GM18907 (cell line): ENCODE results near the gene GSDME.
"Not testable (repeated sequence)": the region's sequence is repeated elsewhere in the genome, so short reads cannot be mapped to it uniquely, and the experiment has no call there.

Experiments used
- ATAC-seq: cut with Tn5 transposase; IDR thresholded peaks from one replicate; pipeline ENCODE4 v1.9.1; 2021; ENCODE audit warnings: mild to moderate bottlenecking, moderate library complexity; ENCODE audit not compliant: unreplicated experiment

The GSDME gene

GRCh38 chr7:24757353-24758275, at the start of gene GSDME:
Gene GSDME (minus strand): TSS chr7:24757464. CDS start chr7:24749774, 7,690 bp downstream.
- peak; percentile 60 for ATAC-seq

- no peak for ATAC-seq
These were observed 45.0 kb upstream of the GSDME start for GRCh38 chr7:24802300-24802699.

GRCh38 chr7:24801883-24802282, 44.6 kb upstream of the GSDME start:
- no peak for ATAC-seq

GRCh38 chr7:24800667-24801066, 43.4 kb upstream of the GSDME start:
- no peak for ATAC-seq

- ATAC-seq: no peak
These were observed 42.8 kb upstream of the GSDME start for GRCh38 chr7:24800073-24800472.

GRCh38 chr7:24799506-24799905, 42.2 kb upstream of the GSDME start:
- ATAC-seq: no peak

- no peak for ATAC-seq
These were observed 41.0 kb upstream of the GSDME start for GRCh38 chr7:24798261-24798660.

- no peak for ATAC-seq
These were observed 40.0 kb upstream of the GSDME start for GRCh38 chr7:24797270-24797669.

- no peak for ATAC-seq
These were observed 38.1 kb upstream of the GSDME start for GRCh38 chr7:24795407-24795767.

- not testable (repeated sequence) for ATAC-seq
These were observed 37.6 kb upstream of the GSDME start for GRCh38 chr7:24794751-24795406.

- ATAC-seq: no peak
These were observed 36.9 kb upstream of the GSDME start for GRCh38 chr7:24793982-24794648.

- no peak for ATAC-seq
These were observed 31.8 kb upstream of the GSDME start for GRCh38 chr7:24788961-24789576.

GRCh38 chr7:24788075-24788474, 30.8 kb upstream of the GSDME start:
- ATAC-seq: no peak

GRCh38 chr7:24786941-24787340, 29.7 kb upstream of the GSDME start:
- ATAC-seq: no peak

GRCh38 chr7:24786306-24786705, 29.0 kb upstream of the GSDME start:
- ATAC-seq: no peak

- no peak for ATAC-seq
These were observed 27.0 kb upstream of the GSDME start for GRCh38 chr7:24784277-24784676.

- no peak for ATAC-seq
These were observed 26.4 kb upstream of the GSDME start for GRCh38 chr7:24783698-24784097.

GRCh38 chr7:24781106-24781505, 23.8 kb upstream of the GSDME start:
- no peak for ATAC-seq

- ATAC-seq: no peak
These were observed 22.0 kb upstream of the GSDME start for GRCh38 chr7:24779283-24779655.

GRCh38 chr7:24778543-24779282, 21.4 kb upstream of the GSDME start:
- no peak for ATAC-seq

- no peak for ATAC-seq
These were observed 20.5 kb upstream of the GSDME start for GRCh38 chr7:24777806-24778205.
